GM12801 (cell line): Measurements from ENCODE around the gene BTBD8.

Source experiments
- TF ChIP-seq, protein P1 (sequence below): IDR thresholded peaks from one replicate; pipeline ENCODE4 v1.5.1; 2011; ENCODE audit warnings: control low read depth; ENCODE audit not compliant: insufficient read length; ENCODE audit errors: extremely low read depth

BTBD8 gene

GRCh38 chr1:92045766-92046495 is 34.2 kb upstream of the BTBD8 start:
- TF ChIP-seq, protein P1, sequence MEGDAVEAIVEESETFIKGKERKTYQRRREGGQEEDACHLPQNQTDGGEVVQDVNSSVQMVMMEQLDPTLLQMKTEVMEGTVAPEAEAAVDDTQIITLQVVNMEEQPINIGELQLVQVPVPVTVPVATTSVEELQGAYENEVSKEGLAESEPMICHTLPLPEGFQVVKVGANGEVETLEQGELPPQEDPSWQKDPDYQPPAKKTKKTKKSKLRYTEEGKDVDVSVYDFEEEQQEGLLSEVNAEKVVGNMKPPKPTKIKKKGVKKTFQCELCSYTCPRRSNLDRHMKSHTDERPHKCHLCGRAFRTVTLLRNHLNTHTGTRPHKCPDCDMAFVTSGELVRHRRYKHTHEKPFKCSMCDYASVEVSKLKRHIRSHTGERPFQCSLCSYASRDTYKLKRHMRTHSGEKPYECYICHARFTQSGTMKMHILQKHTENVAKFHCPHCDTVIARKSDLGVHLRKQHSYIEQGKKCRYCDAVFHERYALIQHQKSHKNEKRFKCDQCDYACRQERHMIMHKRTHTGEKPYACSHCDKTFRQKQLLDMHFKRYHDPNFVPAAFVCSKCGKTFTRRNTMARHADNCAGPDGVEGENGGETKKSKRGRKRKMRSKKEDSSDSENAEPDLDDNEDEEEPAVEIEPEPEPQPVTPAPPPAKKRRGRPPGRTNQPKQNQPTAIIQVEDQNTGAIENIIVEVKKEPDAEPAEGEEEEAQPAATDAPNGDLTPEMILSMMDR: no peak

DNA sequence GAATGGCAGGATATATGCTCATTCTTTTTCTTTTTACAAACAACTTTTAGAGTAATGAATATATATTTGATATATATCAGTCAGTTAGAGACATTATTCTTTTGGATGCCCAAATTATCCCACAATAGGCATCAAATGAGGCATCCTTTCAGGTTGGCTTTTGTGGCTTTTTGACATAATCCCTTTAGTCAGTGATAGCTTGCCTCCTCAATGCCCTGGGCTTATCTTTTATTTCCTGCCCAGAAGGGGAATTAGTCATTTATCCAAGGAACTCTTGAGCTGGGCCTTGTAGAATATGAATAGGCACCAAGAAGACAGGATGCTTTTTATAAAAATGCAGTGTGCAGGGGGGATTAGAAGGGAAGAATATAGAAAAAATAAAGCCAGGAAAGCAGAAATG is 28.2 kb upstream of the BTBD8 start:
- TF ChIP-seq, protein P1: no peak

GRCh38 chr1:92065042-92065441 is 15.1 kb upstream of the BTBD8 start:
- TF ChIP-seq, protein P1: no peak

DNA sequence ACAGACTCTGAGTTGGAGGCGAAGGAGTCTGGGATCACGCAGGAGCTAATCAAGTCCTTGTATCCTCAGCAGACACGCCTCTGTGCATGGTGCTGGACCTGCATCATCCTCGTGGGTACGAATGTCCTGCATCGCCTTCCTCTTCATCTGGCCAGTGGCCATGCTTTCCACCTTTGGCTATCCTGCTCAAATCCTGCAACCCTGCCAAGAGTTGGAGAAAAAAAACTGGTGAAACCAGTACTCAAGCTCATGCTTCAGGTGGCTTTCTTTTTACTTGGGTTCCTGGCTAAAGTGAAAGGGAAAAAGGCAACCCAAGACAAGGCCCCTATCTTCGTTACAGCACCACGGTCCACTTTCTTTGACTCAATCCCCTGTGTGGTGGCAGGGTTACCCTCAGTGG is 13.8 kb upstream of the BTBD8 start:
- TF ChIP-seq, protein P1: no peak

- TF ChIP-seq, protein P1: no peak
These were observed 9.3 kb upstream of the BTBD8 start for GRCh38 chr1:92070892-92071291.

- TF ChIP-seq, protein P1: no peak
These were observed 4.8 kb upstream of the BTBD8 start, which contains the start of gene SETSIP for GRCh38 chr1:92075311-92075710. Gene SETSIP, minus strand, starts transcription at chr1:92075411. Its CDS starts 0 bp downstream, at chr1:92075411.

DNA sequence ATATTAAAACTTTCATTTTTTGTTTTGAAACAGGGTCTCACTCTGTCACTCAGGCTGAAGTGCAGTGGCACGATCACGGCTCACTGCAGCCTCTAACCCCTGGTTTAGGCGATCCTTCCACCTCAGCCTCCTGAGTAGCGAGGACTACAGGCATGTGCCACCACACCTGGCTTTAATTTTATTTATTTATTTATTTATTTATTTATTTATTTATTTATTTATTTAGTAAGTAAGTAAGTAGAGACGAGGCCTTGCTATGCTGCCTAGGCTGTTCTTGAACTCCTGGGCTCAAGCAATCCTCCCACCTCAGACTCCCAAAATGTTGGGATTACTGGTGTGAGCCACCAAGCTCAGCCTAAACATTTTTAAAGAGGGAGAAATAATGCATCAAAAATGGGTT is 3.8 kb upstream of the BTBD8 start:
- TF ChIP-seq, protein P1: no peak
